ENCODE results near the gene COL12A1. TPM values are rescaled to one million over a fixed set of nuclear protein-coding genes. Genes with fewer than 3 reads are reported as not detected.

Gene COL12A1
- total RNA-seq, 4 donors from 2014 or later, result 14.2 to 45.1 (median 32.3) TPM

DNA sequence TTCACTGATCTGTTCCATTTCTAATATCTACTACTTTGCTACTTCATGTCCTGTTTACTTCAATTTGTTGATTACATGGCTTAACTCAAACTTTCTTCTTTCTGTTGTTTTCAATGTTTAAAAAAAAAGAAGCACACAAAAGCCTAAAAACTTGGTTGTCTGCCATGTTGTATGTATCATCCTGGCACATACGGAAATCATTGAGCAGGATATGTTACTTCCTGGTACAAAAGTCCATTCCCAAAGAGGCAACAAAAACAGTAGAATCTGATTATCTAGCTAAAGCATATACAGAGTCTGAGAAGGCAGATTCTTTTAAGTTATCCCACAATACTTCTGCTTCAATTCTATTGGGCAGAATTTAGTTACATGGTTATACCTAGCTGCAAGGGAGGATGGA, 14.5 kb upstream of the COL12A1 start:
- Histone ChIP-seq H3K27ac (no peak overlapping the region), H3K36me3 (no peaks in the 10 kb centered on the region), H3K9me3 (no peaks in the 10 kb centered on the region), H3K4me3 (no peak overlapping the region), H3K27me3 (no peaks in the 10 kb centered on the region), H3K4me1 (peaks cover 0 to 22% (median 0%) of the 10 kb centered on the region in 4 donors)
- TF ChIP-seq POLR2A (IDR thresholded peaks at IDR 0.05) (no peak), POLR2AphosphoS5 (IDR thresholded peaks at IDR 0.05) (no peak), EP300 (IDR thresholded peaks at IDR 0.05; ENCODE audit: low read depth) (no peak)
- TF ChIP-seq, protein P1, sequence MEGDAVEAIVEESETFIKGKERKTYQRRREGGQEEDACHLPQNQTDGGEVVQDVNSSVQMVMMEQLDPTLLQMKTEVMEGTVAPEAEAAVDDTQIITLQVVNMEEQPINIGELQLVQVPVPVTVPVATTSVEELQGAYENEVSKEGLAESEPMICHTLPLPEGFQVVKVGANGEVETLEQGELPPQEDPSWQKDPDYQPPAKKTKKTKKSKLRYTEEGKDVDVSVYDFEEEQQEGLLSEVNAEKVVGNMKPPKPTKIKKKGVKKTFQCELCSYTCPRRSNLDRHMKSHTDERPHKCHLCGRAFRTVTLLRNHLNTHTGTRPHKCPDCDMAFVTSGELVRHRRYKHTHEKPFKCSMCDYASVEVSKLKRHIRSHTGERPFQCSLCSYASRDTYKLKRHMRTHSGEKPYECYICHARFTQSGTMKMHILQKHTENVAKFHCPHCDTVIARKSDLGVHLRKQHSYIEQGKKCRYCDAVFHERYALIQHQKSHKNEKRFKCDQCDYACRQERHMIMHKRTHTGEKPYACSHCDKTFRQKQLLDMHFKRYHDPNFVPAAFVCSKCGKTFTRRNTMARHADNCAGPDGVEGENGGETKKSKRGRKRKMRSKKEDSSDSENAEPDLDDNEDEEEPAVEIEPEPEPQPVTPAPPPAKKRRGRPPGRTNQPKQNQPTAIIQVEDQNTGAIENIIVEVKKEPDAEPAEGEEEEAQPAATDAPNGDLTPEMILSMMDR (IDR thresholded peaks at IDR 0.05), result no peak
- no peak for DNase-seq
- intact Hi-C loops (cut with DNase I; ENCODE audit: low total_unique reads), result no loop called here
- WGBS, 2 donors (ENCODE audit: low coverage in 1 of 2), result 39 to 40% methylated on average over 1 of the region's 1 CpG
- in situ Hi-C loops (cut with MboI; ENCODE audit: low pct_ligation_motif_present in 1 of 4, low pct_unique_long_range_greater_than_20kb in 1 of 4, low sequenced_read_pairs in 3 of 4), result loop anchor here in 3 of 4 donors (25.0 kb wide), 4 partner anchors 808 to 1483 kb away; no protein-coding TSS in a partner anchor

DNA sequence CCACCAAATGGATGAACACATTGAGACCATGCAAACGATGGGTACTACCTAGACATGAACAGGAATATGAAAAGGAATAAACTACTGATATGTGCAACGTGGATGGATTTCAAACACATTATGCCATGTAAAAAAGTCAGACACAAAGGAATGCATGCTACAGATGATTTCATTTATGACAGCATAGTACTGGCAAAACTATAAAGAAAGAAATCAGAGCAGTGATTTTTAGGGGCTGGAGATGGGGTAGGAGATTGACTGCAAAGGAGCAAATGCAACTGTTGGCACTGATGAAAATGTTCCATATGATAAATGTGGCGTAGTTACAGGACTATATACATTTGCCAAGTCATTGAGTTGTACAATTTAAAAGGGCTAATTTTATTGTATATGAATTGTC, 13.4 kb upstream of the COL12A1 start:
- intact Hi-C loops (cut with DNase I; ENCODE audit: low total_unique reads) (loop anchor here (5.0 kb wide), 1 partner anchor 1547 kb away; no protein-coding TSS in a partner anchor), in situ Hi-C loops (cut with MboI; ENCODE audit: low pct_ligation_motif_present in 1 of 4, low pct_unique_long_range_greater_than_20kb in 1 of 4, low sequenced_read_pairs in 3 of 4) (loop anchor here (10.0 to 25.0 kb wide), 6 partner anchors 807 to 1482 kb away; no protein-coding TSS in a partner anchor)
- Histone ChIP-seq H3K4me3 (no peak overlapping the region), H3K4me1 (peaks cover 0 to 22% (median 0%) of the 10 kb centered on the region in 4 donors), H3K36me3 (no peaks in the 10 kb centered on the region), H3K9me3 (no peaks in the 10 kb centered on the region), H3K27ac (no peak overlapping the region), H3K27me3 (no peaks in the 10 kb centered on the region)
- TF ChIP-seq POLR2AphosphoS5 (IDR thresholded peaks at IDR 0.05), result no peak
- no peak for TF ChIP-seq EP300 (IDR thresholded peaks at IDR 0.05; ENCODE audit: low read depth)
- TF ChIP-seq, protein P1 (IDR thresholded peaks at IDR 0.05), result no peak
- TF ChIP-seq POLR2A (IDR thresholded peaks at IDR 0.05), result no peak
- 64 to 80% methylated on average over 3 of the region's 3 CpGs for WGBS, 2 donors (ENCODE audit: low coverage in 1 of 2)
- DNase-seq, result no peak

DNA sequence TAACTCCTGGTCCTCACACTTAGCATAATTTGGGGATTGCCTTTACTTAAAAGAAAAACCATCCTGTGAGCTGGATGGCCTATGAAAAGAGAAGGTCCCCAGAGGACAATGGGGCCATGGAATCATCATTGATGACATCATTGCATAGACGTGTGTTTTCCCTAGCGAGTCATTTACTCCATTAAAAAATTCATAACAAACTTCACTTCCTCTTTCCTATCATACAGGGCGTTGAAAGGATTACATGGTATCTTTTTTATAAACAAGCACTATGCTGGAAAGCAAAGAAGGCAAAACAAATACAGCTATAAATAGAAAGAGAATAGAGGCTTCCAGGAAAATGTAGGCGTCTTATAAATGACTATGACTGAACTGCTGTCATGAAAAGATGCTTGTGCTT, 11.3 kb upstream of the COL12A1 start:
- in situ Hi-C loops (cut with MboI; ENCODE audit: low pct_ligation_motif_present in 1 of 4, low pct_unique_long_range_greater_than_20kb in 1 of 4, low sequenced_read_pairs in 3 of 4), result loop anchor here (10.0 to 25.0 kb wide), 6 partner anchors 805 to 1480 kb away; no protein-coding TSS in a partner anchor

DNA sequence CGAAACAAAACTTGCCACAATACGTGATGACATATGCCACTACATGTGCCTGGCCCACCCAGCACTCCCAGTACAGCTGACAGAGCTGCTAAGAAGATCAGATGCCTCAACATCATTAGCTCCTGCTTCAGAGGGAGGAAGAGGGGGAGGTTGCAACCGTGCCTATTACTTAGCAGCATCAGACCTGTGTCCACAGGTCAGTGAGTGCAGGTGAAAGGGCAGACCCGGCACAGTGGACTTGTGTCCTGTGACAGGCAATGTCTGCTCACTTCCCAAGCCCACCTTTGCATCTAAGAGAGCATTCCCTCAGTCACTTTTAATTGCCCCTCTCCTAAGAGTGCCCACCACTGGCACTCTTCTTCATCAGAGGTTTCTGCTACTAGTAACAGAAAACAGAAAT, 9.4 kb upstream of the COL12A1 start:
- intact Hi-C loops (cut with DNase I; ENCODE audit: low total_unique reads), result loop anchor here (5.0 kb wide), 1 partner anchor 1543 kb away; no protein-coding TSS in a partner anchor
- DNase-seq, result no peak

More for the DNA sequence above, 11.3 kb upstream of the COL12A1 start:
- TF ChIP-seq POLR2AphosphoS5 (IDR thresholded peaks at IDR 0.05) (peak in 1 of 3 donors; percentile 25), EP300 (IDR thresholded peaks at IDR 0.05; ENCODE audit: low read depth) (no peak)
- WGBS, 2 donors (ENCODE audit: low coverage in 1 of 2), result 13 to 24% methylated on average over 4 of the region's 4 CpGs
- no peaks in the 10 kb centered on the region for H3K36me3 ChIP-seq
- intact Hi-C loops (cut with DNase I; ENCODE audit: low total_unique reads), result loop anchor here (5.0 kb wide), 1 partner anchor 1545 kb away; no protein-coding TSS in a partner anchor
- H3K4me1 ChIP-seq, result peaks cover 0 to 32% (median 3%) of the 10 kb centered on the region in 4 donors
- no peak overlapping the region for H3K4me3 ChIP-seq
- no peaks in the 10 kb centered on the region for H3K9me3 ChIP-seq
- DNase-seq, result no peak
- H3K27me3 ChIP-seq, result no peaks in the 10 kb centered on the region
- peak overlapping the region in 2 of 4 donors; percentile 11 to 16 for H3K27ac ChIP-seq

More for the DNA sequence above, 9.4 kb upstream of the COL12A1 start:
- TF ChIP-seq, protein P1 (IDR thresholded peaks at IDR 0.05), result no peak
- TF ChIP-seq EP300 (IDR thresholded peaks at IDR 0.05; ENCODE audit: low read depth), result no peak
- TF ChIP-seq POLR2AphosphoS5 (IDR thresholded peaks at IDR 0.05), result no peak
- TF ChIP-seq POLR2A (IDR thresholded peaks at IDR 0.05), result no peak
- no peaks in the 10 kb centered on the region for H3K27me3 ChIP-seq
- H3K9me3 ChIP-seq, result no peaks in the 10 kb centered on the region
- 71 to 100% methylated on average over 1 to 4 of the region's 4 CpGs for WGBS, 2 donors (ENCODE audit: low coverage in 1 of 2)
- no peaks in the 10 kb centered on the region for H3K36me3 ChIP-seq
- in situ Hi-C loops (cut with MboI; ENCODE audit: low pct_ligation_motif_present in 1 of 4, low pct_unique_long_range_greater_than_20kb in 1 of 4, low sequenced_read_pairs in 3 of 4), result loop anchor here (10.0 to 25.0 kb wide), 6 partner anchors 803 to 1478 kb away; no protein-coding TSS in a partner anchor
- H3K4me1 ChIP-seq, result peaks cover 0 to 38% (median 7%) of the 10 kb centered on the region in 4 donors
- H3K27ac ChIP-seq, result no peak overlapping the region
- H3K4me3 ChIP-seq, result no peak overlapping the region

Measured in transverse colon (tissue), 4 donors.